ENCODE data around the gene CACNA1D.

CACNA1D gene

GRCh38 chr3:53599771-53600170, 105.4 kb downstream of the CACNA1D start:
- no peak overlapping the region for H3K4me3 ChIP-seq (ENCODE audit: low read depth, low read length)
- no peak for DNase-seq (ENCODE audit: low read depth)
- TF ChIP-seq CTCF (IDR thresholded peaks at IDR 0.05; ENCODE audit: insufficient read depth, low read depth, low read length, missing control alignments), result no peak

- no peak for TF ChIP-seq CTCF (IDR thresholded peaks at IDR 0.05; ENCODE audit: insufficient read depth, low read depth, low read length, missing control alignments)
- DNase-seq (ENCODE audit: low read depth), result no peak
- no peak overlapping the region for H3K4me3 ChIP-seq (ENCODE audit: low read depth, low read length)
Measured at GRCh38 chr3:53602866-53603265, 108.5 kb downstream of the CACNA1D start.

- no peak for DNase-seq (ENCODE audit: low read depth)
- H3K4me3 ChIP-seq (ENCODE audit: low read depth, low read length), result no peak overlapping the region
- no peak for TF ChIP-seq CTCF (IDR thresholded peaks at IDR 0.05; ENCODE audit: insufficient read depth, low read depth, low read length, missing control alignments)
Measured at GRCh38 chr3:53604232-53604631, 109.8 kb downstream of the CACNA1D start.

GRCh38 chr3:53606793-53607192, 112.4 kb downstream of the CACNA1D start:
- no peak overlapping the region for H3K4me3 ChIP-seq (ENCODE audit: low read depth, low read length)
- DNase-seq (ENCODE audit: low read depth), result no peak
- no peak for TF ChIP-seq CTCF (IDR thresholded peaks at IDR 0.05; ENCODE audit: insufficient read depth, low read depth, low read length, missing control alignments)

GRCh38 chr3:53612508-53612907, 118.1 kb downstream of the CACNA1D start:
- no peak overlapping the region for H3K4me3 ChIP-seq (ENCODE audit: low read depth, low read length)
- DNase-seq (ENCODE audit: low read depth), result no peak
- no peak for TF ChIP-seq CTCF (IDR thresholded peaks at IDR 0.05; ENCODE audit: insufficient read depth, low read depth, low read length, missing control alignments)

- H3K4me3 ChIP-seq (ENCODE audit: low read depth, low read length), result no peak overlapping the region
- no peak for DNase-seq (ENCODE audit: low read depth)
- no peak for TF ChIP-seq CTCF (IDR thresholded peaks at IDR 0.05; ENCODE audit: insufficient read depth, low read depth, low read length, missing control alignments)
Measured at GRCh38 chr3:53613125-53613524, 118.7 kb downstream of the CACNA1D start.

- DNase-seq (ENCODE audit: low read depth), result no peak
- no peak for TF ChIP-seq CTCF (IDR thresholded peaks at IDR 0.05; ENCODE audit: insufficient read depth, low read depth, low read length, missing control alignments)
- no peak overlapping the region for H3K4me3 ChIP-seq (ENCODE audit: low read depth, low read length)
Measured at GRCh38 chr3:53614307-53614706, 119.9 kb downstream of the CACNA1D start.
